Transverse colon (tissue), 4 donors: ENCODE results near the gene KDELR1. TPM values are rescaled to one million over a fixed set of nuclear protein-coding genes. Genes with fewer than 3 reads are reported as not detected.

Experiments
- DNase-seq: peaks from one replicate; pipeline ENCODE4 v3.0.0-alpha.2; 2019
- H3K27ac ChIP-seq, 4 donors: fragments of 200-600 bp; sonication (generic); 2 replicates each; pipeline ENCODE4 v1.5.1; 2016 to 2018; ENCODE audit warnings: inconsistent platforms in 4 of 4
- H3K27me3 ChIP-seq: fragments of 200-600 bp; sonication (generic); 2 replicates; pipeline ENCODE4 v1.5.1; 2017; ENCODE audit warnings: inconsistent platforms
- H3K36me3 ChIP-seq, 4 donors: fragments of 200-600 bp; sonication (generic); 2 replicates each; pipeline ENCODE4 v1.5.1; 2017 to 2019; ENCODE audit warnings: inconsistent platforms in 4 of 4
- H3K4me1 ChIP-seq, 4 donors: fragments of 200-600 bp; sonication (generic); 2 replicates each; pipeline ENCODE4 v1.5.1; 2017 to 2020; ENCODE audit warnings: inconsistent platforms in 4 of 4
- H3K4me3 ChIP-seq, 4 donors: fragments of 200-600 bp; sonication (generic); 1 replicate in 1 of 4; 2 replicates in 3 of 4; pipeline versions ENCODE4 v1.5.1 to v1.6.1; 2017 to 2019; ENCODE audit warnings: inconsistent platforms in 4 of 4
- H3K9me3 ChIP-seq, 2 donors: fragments of 200-600 bp; sonication (generic); 2 replicates each; pipeline ENCODE4 v1.5.1; 2017 to 2019; ENCODE audit warnings: inconsistent platforms in 2 of 2
- CTCF ChIP-seq, 5 experiments: fragments of 200-600 bp in 3 of 5; fragments of 450-650 bp in 2 of 5; sonication (generic) in 3 of 5; IDR thresholded peaks; 1 replicate in 2 of 5; 2 replicates in 3 of 5; pipeline ENCODE4 v1.5.1; 2016 to 2017; ENCODE audit warnings: antibody characterized with exemption in 5 of 5, inconsistent platforms in 3 of 5, mild to moderate bottlenecking in 2 of 5, moderate library complexity in 1 of 5
- EP300 ChIP-seq: sonication (generic); formaldehyde crosslinking; IDR thresholded peaks from one replicate; pipeline ENCODE4 v1.6.1; 2017; ENCODE audit warnings: antibody characterized with exemption, low read depth
- POLR2A ChIP-seq: fragments of 450-650 bp; IDR thresholded peaks from one replicate; pipeline ENCODE4 v1.6.1; 2016; ENCODE audit warnings: antibody characterized with exemption, mild to moderate bottlenecking, moderate library complexity
- POLR2AphosphoS5 ChIP-seq, 3 donors: sonication (generic); formaldehyde crosslinking; IDR thresholded peaks; one replicate each; pipeline ENCODE4 v1.6.1; 2016; ENCODE audit warnings: antibody characterized with exemption in 3 of 3
- WGBS, 2 donors: methylation state at CpG; one replicate each; pipeline ENCODE4 v1.1.5; 2018; ENCODE audit warnings: low coverage in 1 of 2; 5-methylcytosine and 5-hydroxymethylcytosine counted together
- in situ Hi-C, 4 donors: fragments of 200-750 bp; cut with MboI; loops; one replicate each; pipeline versions ENCODE4 v1.15.0 to v1.15.1; 2017; ENCODE audit warnings: low sequenced_read_pairs in 3 of 4, low pct_ligation_motif_present in 1 of 4, low pct_unique_long_range_greater_than_20kb in 1 of 4
- intact Hi-C: fragments of 100-400 bp; cut with DNase I; formaldehyde crosslinking; loops from one replicate; pipeline ENCODE4 v1.15.1; 2023; ENCODE audit warnings: low total_unique reads
- total RNA-seq, 4 donors: library from RNA; depleted of rRNA; stranded (reverse); fragments of >200 nt; gene quantifications; one replicate each; pipeline ENCODE4 v1.1.0, GENCODE V29; 2016

Gene KDELR1
- total RNA-seq, 4 donors from 2014 or later, result 80.6 to 146 (median 120) TPM

GRCh38 chr19:48424694-48425219 lies 33.4 kb upstream of the KDELR1 start:
- H3K9me3 ChIP-seq, result no peaks in the 10 kb centered on the region
- in situ Hi-C loops, result no loop called here
- TF ChIP-seq EP300 (no peak), POLR2AphosphoS5 (IDR thresholded peaks at IDR 0.05) (no peak), POLR2A (no peak)
- no peak overlapping the region for H3K27ac ChIP-seq
- H3K27me3 ChIP-seq, result no peaks in the 10 kb centered on the region
- no peak for DNase-seq
- H3K36me3 ChIP-seq, result no peaks in the 10 kb centered on the region
- intact Hi-C loops, result no loop called here
- no peak overlapping the region for H3K4me3 ChIP-seq
- H3K4me1 ChIP-seq, result no peaks in the 10 kb centered on the region
- WGBS, 2 donors, result 27 to 43% methylated on average over 5 to 8 of the region's 8 CpGs

GRCh38 chr19:48421548-48421947 lies 30.2 kb upstream of the KDELR1 start:
- DNase-seq, result no peak
- in situ Hi-C loops, result no loop called here
- Histone ChIP-seq H3K4me1 (no peaks in the 10 kb centered on the region), H3K9me3 (no peaks in the 10 kb centered on the region), H3K36me3 (no peaks in the 10 kb centered on the region), H3K27ac (no peak overlapping the region), H3K27me3 (peaks cover under 1% of the 10 kb centered on the region), H3K4me3 (no peak overlapping the region)
- 59% methylated on average over 14 of the region's 16 CpGs; no CpG with 5 or more reads in 1 of the 2 donors for WGBS, 2 donors
- intact Hi-C loops, result no loop called here
- TF ChIP-seq CTCF (IDR thresholded peaks at IDR 0.05), result no peak
- no peak for TF ChIP-seq POLR2A
- no peak for TF ChIP-seq POLR2AphosphoS5 (IDR thresholded peaks at IDR 0.05)
- TF ChIP-seq EP300, result no peak

- DNase-seq, result peak; percentile 75
- H3K9me3 ChIP-seq, result no peaks in the 10 kb centered on the region
- in situ Hi-C loops (no loop called here), intact Hi-C loops (no loop called here)
- H3K36me3 ChIP-seq, result no peaks in the 10 kb centered on the region
- peaks cover 23% of the 10 kb centered on the region for H3K27me3 ChIP-seq
- WGBS, 2 donors, result 61% methylated on average over 30 of the region's 31 CpGs; no CpG with 5 or more reads in 1 of the 2 donors
- TF ChIP-seq EP300 (no peak), POLR2AphosphoS5 (IDR thresholded peaks at IDR 0.05) (no peak), POLR2A (no peak), CTCF (IDR thresholded peaks at IDR 0.05) (no peak)
- H3K4me1 ChIP-seq, result peaks cover 0 to 14% (median 5%) of the 10 kb centered on the region in 4 donors
- no peak overlapping the region for H3K27ac ChIP-seq
- no peak overlapping the region for H3K4me3 ChIP-seq
These were observed 28.0 kb upstream of the KDELR1 start for GRCh38 chr19:48419158-48419920.

GRCh38 chr19:48418317-48419064 lies 27.1 kb upstream of the KDELR1 start:
- no peak overlapping the region for H3K27ac ChIP-seq
- no peak for DNase-seq

More at GRCh38 chr19:48418317-48419064, 27.1 kb upstream of the KDELR1 start:
- 79 to 100% methylated on average over 1 to 6 of the region's 6 CpGs for WGBS, 2 donors
- intact Hi-C loops (no loop called here), in situ Hi-C loops (no loop called here)
- peaks cover 30% of the 10 kb centered on the region for H3K27me3 ChIP-seq
- no peaks in the 10 kb centered on the region for H3K9me3 ChIP-seq
- H3K36me3 ChIP-seq, result no peaks in the 10 kb centered on the region
- TF ChIP-seq CTCF (IDR thresholded peaks at IDR 0.05) (no peak), POLR2A (no peak)
- peaks cover 0 to 14% (median 5%) of the 10 kb centered on the region in 4 donors for H3K4me1 ChIP-seq
- no peak overlapping the region for H3K4me3 ChIP-seq
